GM18517 (cell line): ENCODE measurements around the gene ARHGAP24.
A peak's percentile ranks its signal among the peaks of the same experiment; 100 is the strongest.

Experiments
- ATAC-seq: cut with Tn5 transposase; IDR thresholded peaks from one replicate; pipeline ENCODE4 v1.9.1; 2021; ENCODE audit warnings: mild to moderate bottlenecking, moderate library complexity; ENCODE audit not compliant: unreplicated experiment

Gene ARHGAP24

GRCh38 chr4:85577307-85577706, 102.4 kb downstream of the ARHGAP24 start:
- no peak for ATAC-seq

GRCh38 chr4:85579942-85580341, 105.0 kb downstream of the ARHGAP24 start:
- ATAC-seq: no peak

DNA sequence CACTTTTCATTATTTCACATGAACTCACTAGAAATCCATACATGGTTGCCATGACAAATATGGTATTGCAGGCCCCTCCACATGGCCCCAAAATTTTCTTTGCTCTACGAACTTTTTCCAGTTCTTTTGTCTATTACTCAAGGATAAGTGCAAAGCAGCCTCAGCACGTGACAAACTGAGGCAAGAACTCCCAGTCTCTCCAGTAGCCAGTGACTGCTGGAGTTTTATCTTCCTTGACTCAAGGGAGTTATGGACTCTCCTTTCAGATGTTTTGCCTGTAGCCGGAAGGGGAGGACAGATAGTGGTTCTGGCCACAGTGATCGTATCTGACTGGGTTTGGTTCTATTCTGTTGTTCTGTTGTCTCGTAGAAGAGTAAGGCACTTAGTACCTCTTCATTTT, 105.5 kb downstream of the ARHGAP24 start:
- ATAC-seq: no peak

DNA sequence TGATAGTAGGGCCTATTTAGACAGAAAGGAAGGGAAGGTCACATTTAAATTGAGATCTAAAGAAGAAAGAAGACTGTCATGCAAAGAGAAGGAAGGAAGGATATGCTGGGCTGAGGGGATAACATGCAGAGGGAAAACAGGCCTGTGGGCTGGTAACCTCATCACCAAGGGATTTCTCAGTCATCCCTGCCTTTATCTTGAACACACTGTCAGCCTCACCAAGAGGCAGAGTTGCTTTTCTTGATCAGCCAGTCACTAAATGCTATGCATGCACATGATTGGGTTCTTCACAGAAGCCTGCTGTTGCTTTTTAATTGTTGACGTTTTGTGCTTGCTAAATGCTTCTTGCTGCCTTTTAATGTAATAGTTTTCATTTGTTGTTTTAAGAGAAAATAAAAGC, 113.0 kb downstream of the ARHGAP24 start:
- no peak for ATAC-seq

DNA sequence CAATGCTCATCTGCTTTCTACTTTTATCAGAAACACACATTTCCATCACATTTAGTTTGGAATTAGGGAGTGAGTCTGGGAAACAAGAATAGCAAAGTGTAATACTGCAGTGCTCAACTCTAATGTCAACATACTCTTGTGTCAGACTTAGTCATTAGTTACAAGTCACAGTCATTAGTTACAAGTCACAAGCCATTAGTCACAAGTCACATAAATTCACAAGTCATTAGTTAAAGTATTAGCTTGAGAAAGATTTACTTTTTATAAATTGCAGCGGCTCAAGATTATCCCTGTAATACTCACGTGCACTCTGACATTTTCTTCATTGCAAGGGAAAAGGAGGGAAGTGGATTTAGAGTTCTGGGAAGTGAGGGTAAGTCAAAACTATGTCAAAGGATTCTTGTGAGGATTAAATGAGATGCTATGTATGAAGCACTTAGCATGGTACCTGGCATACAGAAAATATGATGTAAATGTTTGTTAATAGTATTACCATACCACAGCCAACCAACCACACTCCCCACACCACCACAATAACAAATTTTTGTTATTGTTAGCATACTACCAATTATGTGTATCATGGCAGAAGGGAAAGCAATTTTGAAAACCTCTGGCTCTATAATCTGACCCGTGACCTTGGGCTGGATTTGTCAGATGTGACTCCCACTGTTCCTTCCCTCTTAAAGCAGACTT, 116.6 kb downstream of the ARHGAP24 start:
- ATAC-seq: no peak

GRCh38 chr4:85595098-85595775, 120.3 kb downstream of the ARHGAP24 start:
- no peak for ATAC-seq

- no peak for ATAC-seq
Observed at GRCh38 chr4:85595796-85596559, 121.0 kb downstream of the ARHGAP24 start.

GRCh38 chr4:85598936-85599335, 124.0 kb downstream of the ARHGAP24 start:
- ATAC-seq: no peak

GRCh38 chr4:85600501-85600900, 125.6 kb downstream of the ARHGAP24 start:
- no peak for ATAC-seq

GRCh38 chr4:85603437-85604336, 128.7 kb downstream of the ARHGAP24 start:
- ATAC-seq: no peak

GRCh38 chr4:85606505-85606904, 131.6 kb downstream of the ARHGAP24 start:
- no peak for ATAC-seq

DNA sequence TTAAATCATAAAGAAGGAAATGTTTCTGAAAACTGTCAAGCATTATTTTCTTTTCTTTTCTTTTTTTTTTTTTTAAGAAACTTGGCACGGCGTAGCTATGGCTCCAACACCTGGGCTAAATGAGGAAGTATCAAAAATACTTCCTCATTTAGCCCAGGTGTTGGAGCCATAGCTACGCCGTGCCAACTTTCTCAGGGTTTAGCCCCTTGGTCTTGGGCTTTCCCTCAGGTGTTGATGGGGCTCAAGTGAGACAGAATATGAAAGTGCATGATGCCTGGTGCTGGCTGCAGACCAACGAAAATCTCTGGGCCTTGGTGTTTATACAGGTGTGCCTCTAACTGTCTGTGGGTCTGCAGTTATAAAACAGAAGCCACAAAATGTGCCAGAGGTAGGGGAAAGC, 132.7 kb downstream of the ARHGAP24 start:
- ATAC-seq: peak; percentile 46

DNA sequence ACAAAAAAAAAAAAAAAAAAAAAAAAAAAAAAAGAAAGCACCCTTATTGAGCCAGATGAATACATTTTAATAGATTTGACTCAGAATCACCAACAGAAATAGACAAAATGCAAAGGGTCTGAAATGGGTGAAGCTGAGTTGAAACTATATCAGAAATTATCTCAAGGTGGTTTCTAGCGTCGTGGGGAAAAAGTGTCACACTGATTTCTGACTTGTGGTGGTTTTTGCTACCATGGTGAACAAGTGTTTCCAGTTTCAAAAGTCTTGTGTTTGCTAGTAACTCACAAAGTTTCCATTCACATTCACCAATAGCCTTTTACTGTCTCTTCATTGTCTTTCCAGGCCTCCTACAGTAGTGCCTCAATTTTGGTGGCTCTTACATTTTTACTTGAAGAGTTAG, 135.5 kb downstream of the ARHGAP24 start:
- ATAC-seq: peak; percentile 98

DNA sequence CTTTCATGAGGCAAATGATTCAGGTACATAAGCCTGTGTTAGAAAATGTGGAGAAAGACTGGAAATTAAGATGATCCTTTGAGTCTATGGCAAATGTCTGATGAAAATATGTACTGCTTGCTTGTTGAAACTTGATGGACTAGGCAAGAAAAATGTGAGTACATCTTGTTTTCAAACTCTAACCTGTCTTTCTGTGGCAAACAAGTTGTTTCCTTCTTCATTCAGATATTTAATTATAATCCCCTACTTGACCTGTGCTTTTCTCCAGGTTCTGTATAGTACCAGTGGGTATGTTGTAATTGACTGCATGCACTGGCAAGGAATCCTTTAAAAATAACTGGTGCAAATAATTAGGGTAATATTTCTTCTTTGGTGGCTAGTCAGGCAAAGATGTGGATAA, 136.7 kb downstream of the ARHGAP24 start:
- ATAC-seq: no peak

GRCh38 chr4:85613901-85614300, 139.0 kb downstream of the ARHGAP24 start:
- ATAC-seq: no peak

DNA sequence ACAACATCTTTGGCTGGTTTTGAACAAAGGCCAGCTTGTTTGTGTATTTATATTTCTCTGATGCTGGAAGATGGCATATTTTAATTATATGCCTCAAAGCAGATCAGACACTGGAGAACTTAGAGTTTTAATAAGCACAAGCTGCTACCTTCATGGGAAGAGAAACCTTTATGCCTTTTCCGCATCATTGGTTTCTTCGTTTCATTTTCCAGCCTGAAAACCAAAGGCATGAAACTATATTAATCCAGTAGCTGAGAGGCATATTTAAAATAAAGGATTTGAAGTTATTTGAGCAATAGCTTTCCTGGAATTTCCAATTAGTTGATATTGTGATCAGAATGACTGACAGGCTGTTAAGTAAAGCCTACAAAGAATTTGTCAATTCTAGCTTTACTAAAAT, 141.0 kb downstream of the ARHGAP24 start:
- ATAC-seq: no peak

- ATAC-seq: no peak
Observed at GRCh38 chr4:85617202-85617601, 142.3 kb downstream of the ARHGAP24 start.

DNA sequence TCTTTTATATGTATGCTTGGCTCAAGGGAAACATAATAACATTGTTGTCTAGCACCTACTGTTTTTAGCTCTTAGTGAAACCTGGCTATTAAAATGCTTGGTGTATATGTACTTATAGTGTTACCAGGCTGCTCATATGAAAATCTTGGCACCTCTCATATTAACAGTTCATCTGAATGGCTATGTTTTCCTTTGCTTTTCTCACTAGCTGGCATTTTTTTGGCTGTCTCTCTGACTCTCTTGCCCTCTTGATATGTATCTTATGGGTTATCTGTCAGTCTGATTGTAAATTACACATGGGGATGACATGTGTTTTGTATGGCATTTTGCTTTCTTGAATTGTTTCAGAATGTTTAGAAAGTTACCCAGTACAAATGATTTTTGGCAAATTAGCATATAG, 158.0 kb downstream of the ARHGAP24 start:
- ATAC-seq: no peak

GRCh38 chr4:85637778-85638177, 162.8 kb downstream of the ARHGAP24 start:
- ATAC-seq: no peak

DNA sequence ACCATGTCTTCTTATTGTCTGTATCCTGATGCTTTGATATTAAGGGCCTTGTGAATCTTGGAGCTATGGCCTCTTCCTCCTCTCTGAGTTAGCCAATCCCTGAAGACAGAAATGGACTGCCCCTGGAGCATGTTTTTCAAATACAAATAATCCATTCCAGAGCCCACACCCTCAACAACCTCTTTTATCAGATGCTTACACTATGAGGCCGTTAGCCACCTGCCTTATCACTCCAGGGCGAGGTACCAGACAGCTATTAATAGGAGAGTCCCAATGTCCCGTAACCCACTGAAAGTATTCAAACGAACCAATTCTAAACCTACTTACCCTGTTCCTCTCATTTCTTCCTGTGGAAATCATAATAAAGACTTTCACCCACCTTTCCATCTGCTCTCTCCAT, 165.0 kb downstream of the ARHGAP24 start:
- ATAC-seq: no peak
